Astrocyte of the cerebellum (primary cell): ENCODE results near the gene THEM5.

Experiments used
- DNase-seq: peaks from one replicate; pipeline ENCODE4 v3.0.0-alpha.2; 2011; ENCODE audit warnings: low read depth
- H3K4me3 ChIP-seq: 2 replicates; pipeline ENCODE4 v1.5.1; 2011; ENCODE audit warnings: mild to moderate bottlenecking, low read depth, low read length, moderate library complexity
- CTCF ChIP-seq: IDR thresholded peaks from 2 replicates; pipeline ENCODE4 v1.5.1; 2012; ENCODE audit warnings: low read length, low read depth, moderate library complexity, mild to moderate bottlenecking; ENCODE audit errors: missing control alignments
- in situ Hi-C: cut with HindIII; loops from 2 replicates; pipeline ENCODE4 v1.10.0; 2017; ENCODE audit warnings: low sequenced_read_pairs

The THEM5 gene

GRCh38 chr1:151847867-151848596, 5.5 kb downstream of the THEM5 start:
- no peak for DNase-seq

GRCh38 chr1:151846686-151847237, 6.8 kb downstream of the THEM5 start:
- in situ Hi-C loops: no loop called here

More at GRCh38 chr1:151847867-151848596, 5.5 kb downstream of the THEM5 start:
- no peak for TF ChIP-seq CTCF
- no peak overlapping the region for H3K4me3 ChIP-seq
- in situ Hi-C loops: no loop called here

GRCh38 chr1:151846062-151846568, 7.4 kb downstream of the THEM5 start:
- in situ Hi-C loops: no loop called here
- no peak for DNase-seq
- no peak for TF ChIP-seq CTCF

More at GRCh38 chr1:151846686-151847237, 6.8 kb downstream of the THEM5 start:
- TF ChIP-seq CTCF: no peak
- no peak overlapping the region for H3K4me3 ChIP-seq
- no peak for DNase-seq

GRCh38 chr1:151843398-151843797, 10.1 kb downstream of the THEM5 start:
- H3K4me3 ChIP-seq: no peak overlapping the region
- no peak for TF ChIP-seq CTCF
- no peak for DNase-seq
- in situ Hi-C loops: no loop called here

More at GRCh38 chr1:151846062-151846568, 7.4 kb downstream of the THEM5 start:
- H3K4me3 ChIP-seq: no peak overlapping the region

GRCh38 chr1:151841141-151841540, 12.4 kb downstream of the THEM5 start:
- no peak for TF ChIP-seq CTCF
- no peak overlapping the region for H3K4me3 ChIP-seq
- peak; percentile 50 for DNase-seq
- in situ Hi-C loops: no loop called here

GRCh38 chr1:151840421-151840820, 13.1 kb downstream of the THEM5 start:
- DNase-seq: no peak
- in situ Hi-C loops: no loop called here
- TF ChIP-seq CTCF: no peak
- no peak overlapping the region for H3K4me3 ChIP-seq
